Thymus (tissue), 14 donors: ENCODE results near the gene PRDM9. TPM values are rescaled to one million over a fixed set of nuclear protein-coding genes. Genes with fewer than 3 reads are reported as not detected.

ENCODE experiments used
- DNase-seq, 9 donors: peaks; one replicate each; pipeline ENCODE4 v3.0.0-alpha.2; 2013; ENCODE audit warnings: low spot score in 9 of 9, low read depth in 6 of 9, missing footprints in 1 of 9
- H3K27ac ChIP-seq, 2 donors: one replicate each; pipeline ENCODE4 v1.5.1; 2013; ENCODE audit warnings: control low read depth in 1 of 2, low read depth in 1 of 2, low read length in 1 of 2, mild to moderate bottlenecking in 1 of 2, moderate library complexity in 1 of 2
- H3K27me3 ChIP-seq, 2 donors: one replicate each; pipeline ENCODE4 v1.5.1; 2013; ENCODE audit warnings: low read length in 1 of 2; ENCODE audit not compliant: control insufficient read depth in 2 of 2, insufficient read depth in 1 of 2
- H3K36me3 ChIP-seq, 2 donors: one replicate each; pipeline ENCODE4 v1.5.1; 2013; ENCODE audit warnings: low read length in 1 of 2, mild to moderate bottlenecking in 1 of 2, moderate library complexity in 1 of 2; ENCODE audit not compliant: control insufficient read depth in 2 of 2, insufficient read depth in 2 of 2
- H3K4me1 ChIP-seq, 2 donors: one replicate each; pipeline ENCODE4 v1.5.1; 2013; ENCODE audit warnings: low read length in 2 of 2; ENCODE audit not compliant: control insufficient read depth in 2 of 2, insufficient read depth in 2 of 2
- H3K4me3 ChIP-seq, 2 donors: one replicate each; pipeline ENCODE4 v1.5.1; 2013; ENCODE audit warnings: low read length in 2 of 2, control low read depth in 1 of 2, mild to moderate bottlenecking in 1 of 2
- H3K9me3 ChIP-seq, 2 donors: one replicate each; pipeline ENCODE4 v1.5.1; 2013; ENCODE audit warnings: low read length in 1 of 2, mild to moderate bottlenecking in 1 of 2; ENCODE audit not compliant: control insufficient read depth in 2 of 2, insufficient read depth in 1 of 2
- WGBS: extraction: QIAGEN DNeasy Blood & Tissue Kit; methylation state at CpG from one replicate; pipeline ENCODE4 v1.1.7; 2013; 5-methylcytosine and 5-hydroxymethylcytosine counted together
- long read RNA-seq, 10 donors: transcript quantifications; one replicate each; lab custom pipeline, GENCODE V29; 2026
- polyA plus RNA-seq: library from polyadenylated mRNA; stranded (reverse); fragments of 200-250 nt; gene quantifications from one replicate; pipeline ENCODE4 v1.2.3, GENCODE V29; 2013
- total RNA-seq: library from RNA; stranded (reverse); fragments of 120-200 nt; gene quantifications from one replicate; pipeline ENCODE4 v1.2.4, GENCODE V29; 2013
- donor health status: healthy.

The PRDM9 gene
- total RNA-seq (not detected), polyA plus RNA-seq (0.02 TPM)
- long read RNA-seq, donor 1 = 0 reads
- long read RNA-seq, donor 2 = 0 reads
- long read RNA-seq, donor 3 = 0 reads
- long read RNA-seq, donor 4 = 0 reads
- long read RNA-seq, donor 5 = 0 reads
- long read RNA-seq, donor 6 = 0 reads
- long read RNA-seq, donor 7 = 0 reads
- long read RNA-seq, donor 8 = 0 reads
- long read RNA-seq, donor 9 = 0 reads
- long read RNA-seq, donor 10 = 0 reads

- DNase-seq = peak in 4 of 9 donors; percentile 0 to 16 (median 4)
- 61% methylated on average over 27 of the region's 27 CpGs for WGBS
- H3K36me3 ChIP-seq = no peaks in the 10 kb centered on the region
- peaks cover 0 to 28% of the 10 kb centered on the region in 2 donors for H3K9me3 ChIP-seq
- no peak within 1 kb of the TSS for H3K27ac ChIP-seq
- H3K27me3 ChIP-seq = no peaks in the 10 kb centered on the region
- H3K4me3 ChIP-seq = no peak within 1 kb of the TSS
- no peaks in the 10 kb centered on the region for H3K4me1 ChIP-seq
Observed at GRCh38 chr5:23507278-23507685, at the start of gene PRDM9. PRDM9 (plus strand) TSS chr5:23507609; CDS start chr5:23509034, 1,425 bp downstream.

- Histone ChIP-seq H3K4me1 (no peaks in the 10 kb centered on the region), H3K36me3 (no peaks in the 10 kb centered on the region), H3K27me3 (no peaks in the 10 kb centered on the region), H3K4me3 (no peak overlapping the region), H3K9me3 (no peaks in the 10 kb centered on the region), H3K27ac (no peak overlapping the region)
- 92% methylated on average over 3 of the region's 3 CpGs for WGBS
- no peak for DNase-seq
Observed at GRCh38 chr5:23457780-23458179, 49.6 kb upstream of the PRDM9 start.

- DNase-seq = no peak
- Histone ChIP-seq H3K36me3 (no peaks in the 10 kb centered on the region), H3K4me3 (no peak overlapping the region), H3K4me1 (no peaks in the 10 kb centered on the region), H3K9me3 (no peaks in the 10 kb centered on the region), H3K27ac (no peak overlapping the region), H3K27me3 (no peaks in the 10 kb centered on the region)
- WGBS = 94% methylated on average over 3 of the region's 3 CpGs
Observed at GRCh38 chr5:23459214-23459613, 48.2 kb upstream of the PRDM9 start.

- H3K27ac ChIP-seq = no peak overlapping the region
- H3K4me1 ChIP-seq = no peaks in the 10 kb centered on the region
- H3K27me3 ChIP-seq = no peaks in the 10 kb centered on the region
- 90% methylated on average over 1 of the region's 1 CpG for WGBS
- H3K9me3 ChIP-seq = no peaks in the 10 kb centered on the region
- H3K4me3 ChIP-seq = no peak overlapping the region
- no peak for DNase-seq
- H3K36me3 ChIP-seq = no peaks in the 10 kb centered on the region
Observed at GRCh38 chr5:23461576-23461975, 45.8 kb upstream of the PRDM9 start.

GRCh38 chr5:23466401-23466912 lies 41.0 kb upstream of the PRDM9 start:
- Histone ChIP-seq H3K4me3 (no peak overlapping the region), H3K27me3 (no peaks in the 10 kb centered on the region), H3K9me3 (no peaks in the 10 kb centered on the region), H3K27ac (no peak overlapping the region), H3K4me1 (no peaks in the 10 kb centered on the region), H3K36me3 (no peaks in the 10 kb centered on the region)
- WGBS = 88% methylated on average over 2 of the region's 2 CpGs
- DNase-seq = no peak

GRCh38 chr5:23468658-23469057 lies 38.8 kb upstream of the PRDM9 start:
- no peaks in the 10 kb centered on the region for H3K4me1 ChIP-seq
- no peak for DNase-seq
- WGBS = 91% methylated on average over 3 of the region's 3 CpGs
- H3K36me3 ChIP-seq = no peaks in the 10 kb centered on the region
- no peak overlapping the region for H3K27ac ChIP-seq
- H3K9me3 ChIP-seq = no peaks in the 10 kb centered on the region
- no peak overlapping the region for H3K4me3 ChIP-seq
- H3K27me3 ChIP-seq = no peaks in the 10 kb centered on the region

- Histone ChIP-seq H3K27me3 (no peaks in the 10 kb centered on the region), H3K4me1 (no peaks in the 10 kb centered on the region), H3K36me3 (no peaks in the 10 kb centered on the region), H3K9me3 (no peaks in the 10 kb centered on the region), H3K4me3 (no peak overlapping the region), H3K27ac (no peak overlapping the region)
- no peak for DNase-seq
Observed at GRCh38 chr5:23473915-23474314, 33.5 kb upstream of the PRDM9 start.

GRCh38 chr5:23474315-23474714 lies 33.1 kb upstream of the PRDM9 start:
- H3K27ac ChIP-seq = no peak overlapping the region
- no peaks in the 10 kb centered on the region for H3K4me1 ChIP-seq
- H3K36me3 ChIP-seq = no peaks in the 10 kb centered on the region
- no peak overlapping the region for H3K4me3 ChIP-seq
- no peak for DNase-seq
- 58% methylated on average over 1 of the region's 1 CpG for WGBS
- H3K27me3 ChIP-seq = no peaks in the 10 kb centered on the region
- H3K9me3 ChIP-seq = no peaks in the 10 kb centered on the region

GRCh38 chr5:23476580-23476979 lies 30.8 kb upstream of the PRDM9 start:
- no peak for DNase-seq
- WGBS = 90% methylated on average over 1 of the region's 1 CpG
- Histone ChIP-seq H3K27ac (no peak overlapping the region), H3K4me1 (no peaks in the 10 kb centered on the region), H3K9me3 (no peaks in the 10 kb centered on the region), H3K27me3 (no peaks in the 10 kb centered on the region), H3K36me3 (no peaks in the 10 kb centered on the region), H3K4me3 (no peak overlapping the region)
